AG10803 (cell line): ENCODE measurements around the gene DGKG.

Experiments used
- DNase-seq: peaks from one replicate; pipeline ENCODE4 v3.0.0; 2010; ENCODE audit warnings: low read depth
- H3K4me3 ChIP-seq: 2 replicates; pipeline ENCODE4 v1.5.1; 2011; ENCODE audit warnings: mild to moderate bottlenecking, low read length, control low read depth
- CTCF ChIP-seq: conservative IDR thresholded peaks from 2 replicates; pipeline ENCODE4 v1.5.1; 2011; ENCODE audit warnings: mild to moderate bottlenecking, low read length, control low read depth, inconsistent platforms

The DGKG gene

GRCh38 chr3:186192823-186193222 lies 169.2 kb downstream of the DGKG start:
- no peak for DNase-seq
- TF ChIP-seq CTCF, result no peak
- no peak overlapping the region for H3K4me3 ChIP-seq

DNA sequence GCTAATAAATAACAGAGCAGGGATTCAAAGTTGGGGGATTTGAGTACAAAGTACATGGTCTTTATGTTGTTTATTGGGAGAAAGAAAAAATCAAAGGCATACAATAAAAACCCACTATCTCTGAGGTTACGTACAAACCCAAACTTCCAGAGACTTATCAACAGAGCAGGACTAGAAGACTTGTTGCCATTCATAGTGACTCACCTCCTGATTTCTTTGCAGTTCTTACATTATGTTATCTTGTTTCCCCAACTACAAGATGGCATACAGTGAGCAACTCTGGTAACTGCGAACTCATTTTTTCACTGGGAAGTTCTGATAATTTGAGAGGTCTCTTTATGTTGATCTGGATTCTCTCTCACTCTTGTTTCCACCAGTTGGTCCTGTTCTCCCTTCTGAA lies 172.5 kb downstream of the DGKG start:
- H3K4me3 ChIP-seq, result no peak overlapping the region
- DNase-seq, result no peak
- no peak for TF ChIP-seq CTCF

GRCh38 chr3:186187401-186188275 lies 174.4 kb downstream of the DGKG start:
- no peak for DNase-seq
- H3K4me3 ChIP-seq, result no peak overlapping the region
- no peak for TF ChIP-seq CTCF

GRCh38 chr3:186185194-186185787 lies 176.7 kb downstream of the DGKG start:
- DNase-seq, result no peak
- no peak overlapping the region for H3K4me3 ChIP-seq
- no peak for TF ChIP-seq CTCF

DNA sequence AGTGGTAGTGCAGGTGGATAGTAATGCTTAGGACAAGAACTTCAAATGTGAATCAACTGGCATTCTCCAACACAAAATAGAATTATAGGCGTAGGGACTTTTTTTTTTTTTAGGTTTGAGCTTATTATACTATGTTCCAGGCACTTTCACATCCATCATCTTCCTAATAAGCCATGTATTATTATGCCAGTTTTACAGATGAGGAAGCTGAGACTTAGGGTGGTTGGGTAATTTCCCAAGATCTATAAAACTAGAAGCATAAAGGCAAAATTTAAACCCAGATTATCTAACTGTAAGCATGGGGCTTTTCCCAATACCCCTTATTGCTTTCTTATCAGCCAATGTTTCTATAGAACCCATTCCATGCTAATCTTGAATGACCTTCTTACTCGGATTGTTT lies 178.0 kb downstream of the DGKG start:
- H3K4me3 ChIP-seq, result no peak overlapping the region
- no peak for DNase-seq
- TF ChIP-seq CTCF, result no peak

- H3K4me3 ChIP-seq, result no peak overlapping the region
- TF ChIP-seq CTCF, result no peak
- no peak for DNase-seq
Observed at GRCh38 chr3:186182850-186183249, 179.2 kb downstream of the DGKG start.

DNA sequence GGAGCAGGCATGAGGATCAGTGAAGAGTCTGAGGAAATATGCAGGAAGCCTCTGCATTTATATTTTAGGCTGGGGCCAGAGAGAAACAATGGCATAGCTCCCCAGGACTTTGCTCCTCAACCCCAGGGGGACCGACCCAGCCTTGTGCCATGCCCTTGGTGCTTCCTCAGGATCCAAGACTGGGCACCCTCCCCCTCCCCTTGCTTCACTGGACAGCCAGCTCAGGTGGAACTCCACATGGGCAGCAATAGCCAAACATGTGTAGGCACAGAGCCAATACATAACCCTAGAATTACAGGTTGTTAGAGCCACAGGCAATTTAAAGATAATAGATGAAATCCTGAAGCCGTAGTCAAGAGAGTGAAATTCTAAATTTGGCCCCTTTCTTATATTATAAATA lies 180.1 kb downstream of the DGKG start:
- no peak overlapping the region for H3K4me3 ChIP-seq
- DNase-seq, result no peak
- TF ChIP-seq CTCF, result no peak
